Measurements from ENCODE around the gene JCHAIN.

Gene JCHAIN

DNA sequence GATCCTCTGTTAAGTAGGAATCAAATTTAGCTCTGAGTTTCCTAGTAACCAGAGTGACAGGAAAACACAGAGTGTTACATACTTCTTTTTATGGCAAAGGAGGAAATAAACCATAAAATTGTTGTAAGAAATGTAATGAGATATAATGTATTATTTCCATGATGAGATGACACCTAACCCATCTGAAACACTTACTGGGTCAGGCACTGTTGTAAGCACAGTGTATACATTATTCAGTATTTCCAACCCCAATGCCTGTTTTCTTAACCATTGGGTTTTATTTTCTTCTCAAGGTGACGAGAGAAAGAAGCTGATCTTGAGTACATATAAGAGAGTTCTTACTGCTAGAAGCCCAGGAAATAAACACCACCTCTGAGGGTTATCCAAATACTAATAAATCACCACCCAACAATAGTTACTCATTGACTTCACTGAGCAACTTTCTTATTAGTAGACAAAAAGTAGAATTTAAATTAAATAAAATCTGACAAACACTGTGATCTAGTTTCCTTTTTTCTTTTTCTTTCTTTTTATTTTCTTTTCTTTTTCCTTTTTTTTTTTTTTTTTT, 42.0 kb downstream of the JCHAIN start:
- no peak for DNase-seq (ENCODE audit: low read depth)
- TF ChIP-seq, protein P1, sequence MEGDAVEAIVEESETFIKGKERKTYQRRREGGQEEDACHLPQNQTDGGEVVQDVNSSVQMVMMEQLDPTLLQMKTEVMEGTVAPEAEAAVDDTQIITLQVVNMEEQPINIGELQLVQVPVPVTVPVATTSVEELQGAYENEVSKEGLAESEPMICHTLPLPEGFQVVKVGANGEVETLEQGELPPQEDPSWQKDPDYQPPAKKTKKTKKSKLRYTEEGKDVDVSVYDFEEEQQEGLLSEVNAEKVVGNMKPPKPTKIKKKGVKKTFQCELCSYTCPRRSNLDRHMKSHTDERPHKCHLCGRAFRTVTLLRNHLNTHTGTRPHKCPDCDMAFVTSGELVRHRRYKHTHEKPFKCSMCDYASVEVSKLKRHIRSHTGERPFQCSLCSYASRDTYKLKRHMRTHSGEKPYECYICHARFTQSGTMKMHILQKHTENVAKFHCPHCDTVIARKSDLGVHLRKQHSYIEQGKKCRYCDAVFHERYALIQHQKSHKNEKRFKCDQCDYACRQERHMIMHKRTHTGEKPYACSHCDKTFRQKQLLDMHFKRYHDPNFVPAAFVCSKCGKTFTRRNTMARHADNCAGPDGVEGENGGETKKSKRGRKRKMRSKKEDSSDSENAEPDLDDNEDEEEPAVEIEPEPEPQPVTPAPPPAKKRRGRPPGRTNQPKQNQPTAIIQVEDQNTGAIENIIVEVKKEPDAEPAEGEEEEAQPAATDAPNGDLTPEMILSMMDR (conservative IDR thresholded peaks at IDR 0.05; ENCODE audit: low read depth, low read length) = no peak

DNA sequence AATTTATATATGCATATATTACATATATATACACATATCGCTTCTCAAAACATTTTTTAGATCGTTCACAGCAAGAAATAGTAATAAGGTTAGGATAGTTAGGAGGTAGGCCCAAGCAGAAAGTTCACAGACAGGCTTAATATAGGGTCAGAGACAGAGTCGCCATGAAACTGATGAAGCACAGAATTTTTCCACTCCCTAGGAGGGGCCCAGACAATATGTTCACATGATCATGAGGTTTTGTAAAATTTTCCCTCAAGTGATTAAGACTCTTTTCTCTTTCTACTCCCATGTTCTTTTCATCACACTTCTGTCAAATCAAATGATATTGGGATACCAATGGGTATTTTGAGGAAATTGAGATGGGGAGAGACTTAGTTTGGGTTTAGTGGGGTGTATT, 43.0 kb downstream of the JCHAIN start:
- H3K4me3 ChIP-seq (ENCODE audit: low read length) = no peak overlapping the region
- DNase-seq (ENCODE audit: low read depth) = no peak
- TF ChIP-seq, protein P1 (conservative IDR thresholded peaks at IDR 0.05; ENCODE audit: low read depth, low read length) = no peak

More for the DNA sequence above, 42.0 kb downstream of the JCHAIN start:
- H3K4me3 ChIP-seq (ENCODE audit: low read length) = no peak overlapping the region

DNA sequence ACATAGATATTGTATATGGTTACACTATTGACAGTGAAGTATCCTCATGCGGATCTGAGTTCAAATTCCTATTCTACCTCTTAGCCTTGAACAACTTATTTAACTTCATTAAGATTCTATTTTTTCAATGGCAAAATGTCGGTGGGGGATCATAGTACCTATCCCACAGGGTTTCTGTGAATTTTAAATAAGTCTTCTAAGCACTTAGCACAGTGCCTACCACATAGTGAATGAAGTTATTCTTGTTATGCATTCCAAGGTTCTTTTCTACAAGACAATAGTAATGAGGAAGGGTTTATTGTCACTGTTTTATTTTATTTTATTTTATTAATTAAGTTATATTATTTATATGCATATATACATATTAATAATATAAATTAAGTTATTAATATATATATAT, 46.5 kb downstream of the JCHAIN start:
- no peak for DNase-seq (ENCODE audit: low read depth)
- TF ChIP-seq, protein P1 (conservative IDR thresholded peaks at IDR 0.05; ENCODE audit: low read depth, low read length) = no peak
- H3K4me3 ChIP-seq (ENCODE audit: low read length) = no peak overlapping the region

GRCh38 chr4:70619288-70619687, 47.0 kb downstream of the JCHAIN start:
- H3K4me3 ChIP-seq (ENCODE audit: low read length) = no peak overlapping the region
- no peak for DNase-seq (ENCODE audit: low read depth)
- TF ChIP-seq, protein P1 (conservative IDR thresholded peaks at IDR 0.05; ENCODE audit: low read depth, low read length) = no peak

GRCh38 chr4:70614184-70614555, 52.1 kb downstream of the JCHAIN start:
- H3K4me3 ChIP-seq (ENCODE audit: low read length) = no peak overlapping the region
- no peak for DNase-seq (ENCODE audit: low read depth)
- TF ChIP-seq, protein P1 (conservative IDR thresholded peaks at IDR 0.05; ENCODE audit: low read depth, low read length) = no peak

GRCh38 chr4:70613306-70614183, 52.8 kb downstream of the JCHAIN start:
- H3K4me3 ChIP-seq (ENCODE audit: low read length) = no peak overlapping the region
- no peak for DNase-seq (ENCODE audit: low read depth)

More at GRCh38 chr4:70613306-70614183, 52.8 kb downstream of the JCHAIN start:
- TF ChIP-seq, protein P1 (conservative IDR thresholded peaks at IDR 0.05; ENCODE audit: low read depth, low read length) = no peak
